Esophagus squamous epithelium (tissue), 5 donors: ENCODE measurements around the gene MRPL51. TPM values are rescaled to one million over a fixed set of nuclear protein-coding genes. Genes with fewer than 3 reads are reported as not detected.

Experiments
- DNase-seq: peaks from one replicate; lab custom pipeline; 2025; lab: John Stamatoyannopoulos, UW
- H3K27ac ChIP-seq, 4 donors: fragments of 200-600 bp; sonication (generic); one replicate each; pipeline ENCODE4 v1.5.1; 2016 to 2019; ENCODE audit warnings: mild to moderate bottlenecking in 1 of 4
- H3K27me3 ChIP-seq, 4 donors: fragments of 200-600 bp; sonication (generic); 1 replicate in 3 of 4; 2 replicates in 1 of 4; pipeline versions ENCODE4 v1.5.1 to v1.6.0; 2017 to 2021; ENCODE audit warnings: antibody characterized with exemption in 1 of 4
- H3K36me3 ChIP-seq, 3 donors: fragments of 200-600 bp; sonication (generic); one replicate each; pipeline ENCODE4 v1.5.1; 2016 to 2019
- H3K4me1 ChIP-seq, 3 donors: fragments of 200-600 bp; sonication (generic); one replicate each; pipeline ENCODE4 v1.5.1; 2017 to 2019
- H3K4me3 ChIP-seq, 4 donors: fragments of 200-600 bp; sonication (generic); 1 replicate in 3 of 4; 2 replicates in 1 of 4; pipeline ENCODE4 v1.5.1; 2016 to 2019; ENCODE audit warnings: mild to moderate bottlenecking in 2 of 4, moderate library complexity in 1 of 4
- H3K9me3 ChIP-seq, 3 donors: fragments of 200-600 bp; sonication (generic); one replicate each; pipeline ENCODE4 v1.5.1; 2016 to 2019
- POLR2A ChIP-seq, 4 donors: fragments of 450-650 bp; IDR thresholded peaks; one replicate each; pipeline ENCODE4 v1.6.1; 2017; ENCODE audit warnings: antibody characterized with exemption in 4 of 4, mild to moderate bottlenecking in 4 of 4, moderate library complexity in 3 of 4
- WGBS, 2 donors: methylation state at CpG; one replicate each; pipeline ENCODE4 v1.1.5; 2018; 5-methylcytosine and 5-hydroxymethylcytosine counted together
- intact Hi-C: fragments of 100-400 bp; cut with DNase I; formaldehyde crosslinking; loops from one replicate; pipeline ENCODE4 v1.15.0; 2022
- total RNA-seq, 4 donors: library from RNA; depleted of rRNA; stranded (reverse); fragments of >200 nt; gene quantifications; one replicate each; pipeline ENCODE4 v1.1.0, GENCODE V29; 2016
- TF ChIP-seq, protein P1 (sequence below), 6 experiments: fragments of 450-650 bp in 4 of 6; fragments of 200-600 bp in 2 of 6; sonication (generic) in 2 of 6; IDR thresholded peaks; one replicate each; pipeline ENCODE4 v1.5.1; 2016 to 2019; ENCODE audit warnings: antibody characterized with exemption in 6 of 6, mild to moderate bottlenecking in 4 of 6, moderate library complexity in 4 of 6
- donor health status: DM: yes; HTN: yes; CAD: no.

The MRPL51 gene
- total RNA-seq, 4 donors from 2014 or later, result 36.3 to 95.5 (median 72.6) TPM

GRCh38 chr12:6451348-6452244, 41.5 kb downstream of the MRPL51 start, which contains the start of gene TAPBPL:
TSS of gene TAPBPL (plus strand) at chr12:6452042. CDS start at chr12:6452249, 207 bp downstream.
- peak; percentile 34 for DNase-seq
- Histone ChIP-seq H3K4me3 (peak within 1 kb of the TSS; percentile 50 to 92 (median 73)), H3K36me3 (peaks cover 0 to 43% (median 9%) of the 10 kb centered on the region in 3 donors), H3K9me3 (no peaks in the 10 kb centered on the region), H3K4me1 (peaks cover 27 to 55% (median 32%) of the 10 kb centered on the region in 3 donors), H3K27ac (peak within 1 kb of the TSS; percentile 97 to 99 (median 98)), H3K27me3 (no peaks in the 10 kb centered on the region)
- intact Hi-C loops, result no loop called here
- 0% methylated on average over 12 to 17 of the region's 27 CpGs for WGBS, 2 donors
- peak in 2 of 4 donors; percentile 35 to 65 for TF ChIP-seq POLR2A (IDR thresholded peaks at IDR 0.05)
- TF ChIP-seq, protein P1, sequence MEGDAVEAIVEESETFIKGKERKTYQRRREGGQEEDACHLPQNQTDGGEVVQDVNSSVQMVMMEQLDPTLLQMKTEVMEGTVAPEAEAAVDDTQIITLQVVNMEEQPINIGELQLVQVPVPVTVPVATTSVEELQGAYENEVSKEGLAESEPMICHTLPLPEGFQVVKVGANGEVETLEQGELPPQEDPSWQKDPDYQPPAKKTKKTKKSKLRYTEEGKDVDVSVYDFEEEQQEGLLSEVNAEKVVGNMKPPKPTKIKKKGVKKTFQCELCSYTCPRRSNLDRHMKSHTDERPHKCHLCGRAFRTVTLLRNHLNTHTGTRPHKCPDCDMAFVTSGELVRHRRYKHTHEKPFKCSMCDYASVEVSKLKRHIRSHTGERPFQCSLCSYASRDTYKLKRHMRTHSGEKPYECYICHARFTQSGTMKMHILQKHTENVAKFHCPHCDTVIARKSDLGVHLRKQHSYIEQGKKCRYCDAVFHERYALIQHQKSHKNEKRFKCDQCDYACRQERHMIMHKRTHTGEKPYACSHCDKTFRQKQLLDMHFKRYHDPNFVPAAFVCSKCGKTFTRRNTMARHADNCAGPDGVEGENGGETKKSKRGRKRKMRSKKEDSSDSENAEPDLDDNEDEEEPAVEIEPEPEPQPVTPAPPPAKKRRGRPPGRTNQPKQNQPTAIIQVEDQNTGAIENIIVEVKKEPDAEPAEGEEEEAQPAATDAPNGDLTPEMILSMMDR (IDR thresholded peaks at IDR 0.05), result peak in 1 of 6 experiments; percentile 4

DNA sequence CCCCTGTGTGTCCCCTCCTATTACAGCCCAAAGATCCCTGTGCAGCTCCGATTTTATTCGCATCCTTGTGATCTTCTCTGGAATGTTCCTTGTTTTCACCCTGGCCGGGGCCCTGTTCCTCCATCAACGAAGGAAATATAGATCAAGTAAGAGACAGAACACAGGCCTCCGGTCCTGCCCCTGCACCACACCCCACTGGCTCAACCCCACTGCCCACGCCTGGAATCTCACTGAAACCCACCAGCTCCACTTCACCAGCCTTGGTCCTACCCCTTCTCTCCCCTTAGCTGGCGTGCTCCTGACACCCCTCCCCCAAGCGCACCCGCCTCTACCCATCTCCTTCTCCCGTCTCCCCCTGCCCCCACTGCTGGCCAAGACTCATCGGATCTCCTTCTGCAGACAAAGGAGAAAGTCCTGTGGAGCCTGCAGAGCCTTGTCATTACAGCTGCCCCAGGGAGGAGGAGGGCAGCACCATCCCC, 42.2 kb downstream of the MRPL51 start:
- H3K36me3 ChIP-seq, result peaks cover 0 to 45% (median 9%) of the 10 kb centered on the region in 3 donors
- 10 to 13% methylated on average over 10 to 11 of the region's 11 CpGs for WGBS, 2 donors
- TF ChIP-seq, protein P1 (IDR thresholded peaks at IDR 0.05), result no peak
- no peak for TF ChIP-seq POLR2A (IDR thresholded peaks at IDR 0.05)
- DNase-seq, result no peak
- no peaks in the 10 kb centered on the region for H3K9me3 ChIP-seq
- intact Hi-C loops, result no loop called here
- H3K27me3 ChIP-seq, result no peaks in the 10 kb centered on the region
- peak overlapping the region; percentile 97 to 99 (median 98) for H3K27ac ChIP-seq
- peaks cover 27 to 55% (median 32%) of the 10 kb centered on the region in 3 donors for H3K4me1 ChIP-seq
- peak overlapping the region; percentile 50 to 92 (median 73) for H3K4me3 ChIP-seq

- H3K4me3 ChIP-seq, result peak overlapping the region; percentile 50 to 92 (median 73)
Measured at GRCh38 chr12:6450091-6450868, 42.8 kb downstream of the MRPL51 start.

DNA sequence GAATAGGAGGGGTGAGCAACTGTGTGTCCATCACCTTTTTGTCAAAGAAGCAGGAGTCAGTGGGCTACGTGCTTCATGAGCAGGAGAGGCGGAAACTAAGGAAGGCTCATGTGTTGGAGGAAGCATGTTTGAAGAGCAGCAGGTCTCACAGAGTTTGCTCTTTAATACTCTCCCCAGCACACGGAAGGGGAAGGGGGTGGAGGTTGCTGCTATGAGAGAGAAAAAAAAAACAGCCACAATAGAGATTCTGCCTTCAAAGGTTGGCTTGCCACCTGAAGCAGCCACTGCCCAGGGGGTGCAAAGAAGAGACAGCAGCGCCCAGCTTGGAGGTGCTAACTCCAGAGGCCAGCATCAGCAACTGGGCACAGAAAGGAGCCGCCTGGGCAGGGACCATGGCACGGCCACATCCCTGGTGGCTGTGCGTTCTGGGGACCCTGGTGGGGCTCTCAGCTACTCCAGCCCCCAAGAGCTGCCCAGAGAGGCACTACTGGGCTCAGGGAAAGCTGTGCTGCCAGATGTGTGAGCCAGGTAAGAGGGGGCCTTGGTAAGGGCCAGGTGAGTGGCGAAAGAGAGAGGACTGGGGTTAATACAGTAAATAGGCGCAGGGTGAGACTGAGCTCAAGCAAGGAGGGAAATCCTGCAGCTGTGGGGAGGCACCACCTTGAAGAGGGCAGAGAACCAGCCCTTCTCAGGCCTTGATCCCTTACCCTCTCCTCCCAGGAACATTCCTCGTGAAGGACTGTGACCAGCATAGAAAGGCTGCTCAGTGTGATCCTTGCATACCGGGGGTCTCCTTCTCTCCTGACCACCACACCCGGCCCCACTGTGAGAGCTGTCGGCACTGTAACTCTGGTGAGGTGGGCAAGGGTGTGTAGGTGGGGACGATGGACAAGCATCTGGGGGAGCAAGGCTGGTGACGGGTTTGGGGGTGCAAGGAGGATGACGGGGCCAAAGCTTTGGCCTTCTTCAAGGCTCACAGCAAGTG, 48.1 kb downstream of the MRPL51 start, which contains the start of gene CD27:
Gene CD27, plus strand, starts transcription at position 252 of the 985 bp plus-strand sequence. Its CDS starts 141 bp downstream, at position 393.
- TF ChIP-seq, protein P1 (IDR thresholded peaks at IDR 0.05), result no peak
- peak within 1 kb of the TSS in 3 of 4 donors; percentile 22 to 53 (median 34) for H3K4me3 ChIP-seq
- DNase-seq, result no peak
- no peaks in the 10 kb centered on the region for H3K9me3 ChIP-seq
- peaks cover 0 to 35% (median 0%) of the 10 kb centered on the region in 3 donors for H3K36me3 ChIP-seq
- intact Hi-C loops, result no loop called here
- no peaks in the 10 kb centered on the region for H3K27me3 ChIP-seq
- WGBS, 2 donors, result 64 to 89% methylated on average over 9 to 12 of the region's 16 CpGs
- peak within 1 kb of the TSS in 2 of 4 donors; percentile 49 to 55 for H3K27ac ChIP-seq
- peaks cover under 1 to 23% (median 3%) of the 10 kb centered on the region in 3 donors for H3K4me1 ChIP-seq

More at GRCh38 chr12:6450091-6450868, 42.8 kb downstream of the MRPL51 start:
- WGBS, 2 donors, result 60 to 68% methylated on average over 13 to 16 of the region's 16 CpGs
- intact Hi-C loops, result no loop called here
- peak overlapping the region; percentile 97 to 99 (median 98) for H3K27ac ChIP-seq
- H3K36me3 ChIP-seq, result peaks cover 0 to 49% (median 9%) of the 10 kb centered on the region in 3 donors
- H3K4me1 ChIP-seq, result peaks cover 27 to 55% (median 32%) of the 10 kb centered on the region in 3 donors
- DNase-seq, result no peak
- no peak for TF ChIP-seq POLR2A (IDR thresholded peaks at IDR 0.05)
- TF ChIP-seq, protein P1 (IDR thresholded peaks at IDR 0.05), result no peak
- H3K9me3 ChIP-seq, result no peaks in the 10 kb centered on the region
- no peaks in the 10 kb centered on the region for H3K27me3 ChIP-seq
